ENCODE measurements around the gene ACAP3. TPM values are rescaled to one million over a fixed set of nuclear protein-coding genes. Genes with fewer than 3 reads are reported as not detected.
A peak's percentile ranks its signal among the peaks of the same experiment; 100 is the strongest.

Gene ACAP3
- total RNA-seq, 4 donors from 2014 or later: 18.4 to 31.9 (median 25.8) TPM

GRCh38 chr1:1345384-1345783, 37.7 kb upstream of the ACAP3 start:
- DNase-seq: no peak
- no peak for ATAC-seq
- TF ChIP-seq POLR2A (IDR thresholded peaks at IDR 0.05): no peak
- TF ChIP-seq, protein P1, sequence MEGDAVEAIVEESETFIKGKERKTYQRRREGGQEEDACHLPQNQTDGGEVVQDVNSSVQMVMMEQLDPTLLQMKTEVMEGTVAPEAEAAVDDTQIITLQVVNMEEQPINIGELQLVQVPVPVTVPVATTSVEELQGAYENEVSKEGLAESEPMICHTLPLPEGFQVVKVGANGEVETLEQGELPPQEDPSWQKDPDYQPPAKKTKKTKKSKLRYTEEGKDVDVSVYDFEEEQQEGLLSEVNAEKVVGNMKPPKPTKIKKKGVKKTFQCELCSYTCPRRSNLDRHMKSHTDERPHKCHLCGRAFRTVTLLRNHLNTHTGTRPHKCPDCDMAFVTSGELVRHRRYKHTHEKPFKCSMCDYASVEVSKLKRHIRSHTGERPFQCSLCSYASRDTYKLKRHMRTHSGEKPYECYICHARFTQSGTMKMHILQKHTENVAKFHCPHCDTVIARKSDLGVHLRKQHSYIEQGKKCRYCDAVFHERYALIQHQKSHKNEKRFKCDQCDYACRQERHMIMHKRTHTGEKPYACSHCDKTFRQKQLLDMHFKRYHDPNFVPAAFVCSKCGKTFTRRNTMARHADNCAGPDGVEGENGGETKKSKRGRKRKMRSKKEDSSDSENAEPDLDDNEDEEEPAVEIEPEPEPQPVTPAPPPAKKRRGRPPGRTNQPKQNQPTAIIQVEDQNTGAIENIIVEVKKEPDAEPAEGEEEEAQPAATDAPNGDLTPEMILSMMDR (IDR thresholded peaks at IDR 0.05 in 4 of 5, conservative IDR thresholded peaks at IDR 0.05 in 1 of 5): no peak
- H3K4me3 ChIP-seq: peak overlapping the region; percentile 10 to 74 (median 58)
- H3K9me3 ChIP-seq: no peaks in the 10 kb centered on the region
- peaks cover 53 to 67% of the 10 kb centered on the region in 2 donors for H3K4me1 ChIP-seq
- H3K27ac ChIP-seq: peak overlapping the region; percentile 96 to 99 (median 98)
- H3K27me3 ChIP-seq: no peaks in the 10 kb centered on the region
- intact Hi-C loops (cut with DNase I; ENCODE audit: low total_unique reads): loop anchor here (5.0 kb wide), 2 partner anchors 162 to 363 kb away; partner anchors contain the start of gene PERM1
- in situ Hi-C loops (cut with MboI; ENCODE audit: low sequenced_read_pairs in 4 of 4): no loop called here
- H3K36me3 ChIP-seq: peaks cover 0 to 13% of the 10 kb centered on the region in 2 donors

- H3K4me1 ChIP-seq: peaks cover 53 to 67% of the 10 kb centered on the region in 2 donors
These were observed 37.1 kb upstream of the ACAP3 start for GRCh38 chr1:1344655-1345361.

GRCh38 chr1:1343811-1344421, 36.2 kb upstream of the ACAP3 start:
- in situ Hi-C loops (cut with MboI; ENCODE audit: low sequenced_read_pairs in 4 of 4) (no loop called here), intact Hi-C loops (cut with DNase I; ENCODE audit: low total_unique reads) (loop anchor here (1.0 kb wide), 1 partner anchor 36 kb away; the partner anchor contains the start of gene PUSL1)
- no peaks in the 10 kb centered on the region for H3K9me3 ChIP-seq
- no peaks in the 10 kb centered on the region for H3K27me3 ChIP-seq
- H3K4me1 ChIP-seq: peaks cover 53 to 67% of the 10 kb centered on the region in 2 donors
- peak overlapping the region; percentile 96 to 99 (median 98) for H3K27ac ChIP-seq
- ATAC-seq (peak; percentile 45 to 49), DNase-seq (peak; percentile 83 to 93)
- peaks cover 0 to 28% of the 10 kb centered on the region in 2 donors for H3K36me3 ChIP-seq
- TF ChIP-seq POLR2A (IDR thresholded peaks at IDR 0.05): peak in 1 of 2 donors; percentile 8
- TF ChIP-seq, protein P1 (IDR thresholded peaks at IDR 0.05 in 4 of 5, conservative IDR thresholded peaks at IDR 0.05 in 1 of 5): no peak
- peak overlapping the region; percentile 14 to 52 (median 18) for H3K4me3 ChIP-seq

More at GRCh38 chr1:1344655-1345361, 37.1 kb upstream of the ACAP3 start:
- peak; percentile 20 to 66 for TF ChIP-seq POLR2A (IDR thresholded peaks at IDR 0.05)
- TF ChIP-seq, protein P1 (IDR thresholded peaks at IDR 0.05 in 4 of 5, conservative IDR thresholded peaks at IDR 0.05 in 1 of 5): peak; percentile 0 to 57 (median 35)
- peak overlapping the region; percentile 96 to 99 (median 98) for H3K27ac ChIP-seq
- H3K4me3 ChIP-seq: peak overlapping the region; percentile 14 to 59 (median 36)
- intact Hi-C loops (cut with DNase I; ENCODE audit: low total_unique reads) (loop anchor here (1.0 to 5.0 kb wide), 3 partner anchors 37 to 363 kb away; partner anchors contain the start of genes PERM1 and PUSL1), in situ Hi-C loops (cut with MboI; ENCODE audit: low sequenced_read_pairs in 4 of 4) (no loop called here)
- ATAC-seq (peak; percentile 27 to 35), DNase-seq (peak; percentile 87 to 92)
- H3K27me3 ChIP-seq: no peaks in the 10 kb centered on the region
- no peaks in the 10 kb centered on the region for H3K9me3 ChIP-seq
- H3K36me3 ChIP-seq: peaks cover 0 to 19% of the 10 kb centered on the region in 2 donors

DNA sequence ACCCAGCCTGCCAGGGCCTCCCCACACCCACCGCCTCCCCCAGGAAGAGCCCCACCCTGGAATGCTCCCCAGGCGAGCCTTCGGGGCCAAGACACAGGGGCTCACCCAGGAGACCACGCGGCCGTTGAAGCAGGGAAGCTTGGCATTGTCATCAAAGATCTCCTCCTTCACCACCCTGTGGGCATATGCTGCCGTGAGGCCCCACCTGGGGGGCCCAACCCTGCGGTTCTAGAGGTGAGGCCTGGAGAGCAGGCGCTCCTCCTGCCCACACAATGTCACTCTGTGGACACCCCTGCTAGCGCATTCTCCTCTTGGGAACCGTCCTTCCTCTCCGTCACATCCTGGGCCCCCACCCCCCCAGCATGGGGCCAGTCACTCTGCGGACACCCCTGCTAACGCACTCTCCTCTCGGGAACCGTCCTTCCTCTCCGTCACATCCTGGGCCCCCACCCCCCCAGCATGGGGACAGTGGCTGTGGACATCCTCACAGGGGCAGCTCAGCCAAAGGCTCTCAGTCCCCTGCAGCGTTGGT, 34.9 kb upstream of the ACAP3 start:
- Histone ChIP-seq H3K27ac (peak overlapping the region; percentile 96 to 99 (median 98)), H3K4me3 (no peak overlapping the region), H3K27me3 (no peaks in the 10 kb centered on the region), H3K36me3 (peaks cover 0 to 41% of the 10 kb centered on the region in 2 donors), H3K9me3 (no peaks in the 10 kb centered on the region), H3K4me1 (peaks cover 47 to 60% of the 10 kb centered on the region in 2 donors)
- ATAC-seq: no peak
- in situ Hi-C loops (cut with MboI; ENCODE audit: low sequenced_read_pairs in 4 of 4) (no loop called here), intact Hi-C loops (cut with DNase I; ENCODE audit: low total_unique reads) (no loop called here)
- TF ChIP-seq POLR2A (IDR thresholded peaks at IDR 0.05): no peak
- TF ChIP-seq, protein P1 (IDR thresholded peaks at IDR 0.05 in 4 of 5, conservative IDR thresholded peaks at IDR 0.05 in 1 of 5): no peak
- no peak for DNase-seq

All from gastrocnemius medialis (tissue), 4 donors.